ENCODE measurements around the gene ATXN1.

Gene ATXN1

DNA sequence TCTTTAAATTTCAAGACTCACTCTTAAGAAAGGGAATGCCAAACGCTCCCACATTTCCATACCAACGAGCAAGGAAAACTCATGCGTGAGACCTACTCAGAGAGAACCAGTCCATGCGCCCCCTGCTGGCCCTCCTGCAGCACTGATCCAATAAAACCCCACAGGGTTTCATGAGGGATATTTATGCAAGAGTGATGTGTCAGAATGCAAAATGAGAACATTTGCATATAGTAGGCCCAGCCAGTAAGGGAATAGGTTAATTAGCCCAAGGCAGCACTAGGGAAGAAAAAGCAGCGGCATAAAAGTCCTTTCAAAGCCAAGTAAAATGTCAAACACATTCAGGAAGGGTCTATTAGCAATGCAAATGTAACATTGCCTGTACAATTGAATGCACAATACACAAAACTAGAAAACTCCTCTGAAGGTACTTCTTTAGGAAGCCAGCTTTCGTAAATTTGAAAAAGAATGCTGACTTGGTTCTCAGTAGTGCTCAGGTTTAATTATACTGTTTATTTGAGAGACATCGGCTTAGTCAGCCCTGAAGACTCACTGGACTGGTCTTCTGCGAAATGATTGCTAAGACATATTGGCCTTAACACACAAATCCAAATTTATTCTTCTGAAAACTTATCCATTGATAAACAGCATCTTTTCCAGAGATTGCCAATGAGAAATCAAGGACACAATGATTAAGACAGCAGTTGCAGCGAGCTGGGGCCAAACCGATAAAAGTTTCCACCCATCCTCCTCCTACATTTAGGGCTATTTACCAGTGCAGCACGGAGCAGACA is 429.7 kb downstream of the ATXN1 start:
- peak; percentile 14 for DNase-seq (ENCODE audit: low read depth)

DNA sequence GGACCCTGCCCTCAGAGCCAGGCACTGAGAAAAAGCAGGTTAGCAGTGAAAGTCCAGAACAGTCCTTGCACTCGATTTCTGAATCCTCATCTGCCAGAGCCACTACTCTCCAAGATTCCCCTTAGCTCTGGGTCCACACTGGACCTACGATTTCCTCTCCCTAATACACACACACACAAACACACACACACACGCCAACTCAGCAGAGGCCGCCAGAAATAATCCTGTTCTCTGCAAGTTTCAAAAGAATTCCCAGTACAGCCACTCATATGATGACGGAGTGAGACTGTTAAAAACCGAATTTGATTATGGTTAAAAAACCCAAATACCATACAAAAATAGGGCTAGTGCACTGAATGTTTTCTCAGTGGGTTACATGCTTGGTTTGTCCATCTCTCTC is 432.0 kb downstream of the ATXN1 start:
- DNase-seq (ENCODE audit: low read depth) = no peak

DNA sequence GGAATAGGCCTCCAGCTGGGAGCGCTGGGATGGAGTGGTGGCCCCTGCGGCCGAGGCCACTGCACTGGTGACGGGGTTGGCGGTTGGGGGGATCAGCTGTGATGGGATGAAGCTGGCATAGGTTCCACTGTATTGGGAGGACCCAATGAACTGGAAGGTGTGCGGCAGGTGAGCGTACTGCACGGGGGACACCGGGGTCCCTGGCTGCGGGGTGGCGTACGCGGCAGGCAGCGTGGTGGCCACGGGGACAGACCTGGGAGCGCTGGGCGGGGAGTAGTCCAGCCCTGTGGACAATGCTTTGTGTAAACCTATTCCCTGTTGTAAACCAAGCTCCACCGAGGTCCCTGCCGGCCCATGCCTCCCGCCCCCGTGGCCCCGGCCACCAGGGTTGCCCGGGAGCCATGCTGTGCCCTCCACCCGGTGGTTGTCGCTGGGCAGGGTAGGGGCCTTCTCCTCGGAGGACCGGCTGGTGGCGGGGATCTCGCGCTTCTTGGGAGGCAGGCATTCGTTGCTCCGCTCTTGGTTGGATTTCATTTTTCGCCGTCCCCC is 433.4 kb downstream of the ATXN1 start:
- DNase-seq (ENCODE audit: low read depth) = no peak

DNA sequence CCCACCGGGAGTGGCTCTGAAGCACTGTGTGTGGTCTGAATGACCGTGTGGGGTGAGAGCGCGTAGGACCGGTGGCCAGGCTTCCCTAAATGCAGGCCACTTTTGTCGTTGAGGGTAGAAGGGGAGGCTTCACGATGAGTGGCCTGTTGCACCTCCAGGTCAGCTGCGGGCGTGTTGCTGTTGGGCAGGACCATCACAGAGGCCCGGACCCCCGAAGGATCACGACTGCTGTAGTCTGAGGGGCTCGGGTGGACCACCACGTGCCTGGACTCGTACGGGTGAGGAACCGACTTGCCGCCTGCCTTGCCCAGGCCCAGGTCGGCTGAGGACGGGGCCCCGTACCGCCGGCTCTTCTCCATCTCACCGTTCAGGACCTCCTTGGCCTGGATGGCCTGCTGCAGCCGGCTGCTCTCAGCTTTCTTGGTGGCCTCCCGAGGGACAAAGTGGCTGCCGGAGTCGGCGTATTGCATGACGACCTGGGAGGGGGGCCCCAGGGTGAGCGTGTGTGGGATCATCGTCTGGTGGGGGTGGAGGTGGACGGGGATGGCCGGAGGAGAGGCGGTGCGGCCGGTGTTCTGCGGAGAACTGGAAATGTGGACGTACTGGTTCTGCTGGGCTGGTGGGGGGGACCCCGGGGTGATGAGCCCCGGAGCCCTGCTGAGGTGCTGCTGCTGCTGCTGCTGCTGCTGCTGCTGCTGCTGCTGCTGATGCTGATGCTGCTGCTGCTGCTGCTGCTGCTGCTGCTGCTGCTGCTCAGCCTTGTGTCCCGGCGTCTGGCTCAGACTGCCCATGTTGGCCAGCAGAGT is 434.1 kb downstream of the ATXN1 start:
- DNase-seq (ENCODE audit: low read depth) = no peak

DNA sequence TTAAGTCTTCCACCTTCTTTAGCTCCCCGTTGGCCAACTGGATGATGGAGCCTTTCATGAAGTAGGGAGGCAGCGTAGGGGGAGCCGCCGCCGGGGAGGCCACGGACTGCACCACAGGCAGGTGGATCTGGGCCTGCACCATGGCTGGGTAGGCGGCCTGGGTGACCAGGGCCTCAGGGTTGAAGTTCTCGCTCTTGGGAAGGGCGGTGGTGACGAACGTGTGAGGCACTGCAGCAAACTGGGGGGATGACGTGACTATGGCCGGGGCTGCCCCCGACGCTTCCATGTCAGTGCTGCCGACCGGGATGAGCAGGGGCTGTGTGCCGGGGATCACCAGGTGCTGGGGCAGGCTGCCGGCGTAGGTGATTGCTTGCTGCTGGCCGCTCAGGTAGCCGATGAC is 434.7 kb downstream of the ATXN1 start:
- no peak for DNase-seq (ENCODE audit: low read depth)

DNA sequence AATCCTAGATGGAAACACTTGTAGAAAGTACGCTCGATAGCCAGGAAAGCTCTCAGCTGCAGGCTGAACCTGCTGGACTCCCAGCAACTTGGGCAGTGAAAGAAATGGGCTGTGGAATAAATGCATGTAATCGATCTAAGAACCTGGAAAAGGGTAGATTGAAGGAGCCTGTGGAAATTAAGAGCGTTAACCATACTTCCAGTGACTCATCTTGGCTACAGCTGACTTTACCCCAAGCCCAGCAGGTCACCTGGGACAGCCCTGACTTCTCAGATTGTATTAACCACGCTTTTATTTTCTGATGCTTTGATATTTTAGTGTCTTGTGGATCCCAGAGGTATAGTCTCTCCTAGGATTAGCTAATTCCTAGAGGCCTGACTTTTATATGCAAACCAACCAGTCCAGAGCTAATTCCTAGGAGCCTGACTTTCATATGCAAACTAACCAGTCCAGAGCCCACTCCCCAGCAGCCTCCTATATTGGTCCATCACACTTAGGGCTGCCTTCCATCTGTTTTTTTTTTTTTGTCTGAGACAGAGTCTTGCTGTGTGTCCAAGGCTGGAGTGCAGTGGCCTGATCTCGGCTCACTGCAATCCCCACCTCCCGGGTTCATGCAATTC is 436.5 kb downstream of the ATXN1 start:
- no peak for DNase-seq (ENCODE audit: low read depth)

DNA sequence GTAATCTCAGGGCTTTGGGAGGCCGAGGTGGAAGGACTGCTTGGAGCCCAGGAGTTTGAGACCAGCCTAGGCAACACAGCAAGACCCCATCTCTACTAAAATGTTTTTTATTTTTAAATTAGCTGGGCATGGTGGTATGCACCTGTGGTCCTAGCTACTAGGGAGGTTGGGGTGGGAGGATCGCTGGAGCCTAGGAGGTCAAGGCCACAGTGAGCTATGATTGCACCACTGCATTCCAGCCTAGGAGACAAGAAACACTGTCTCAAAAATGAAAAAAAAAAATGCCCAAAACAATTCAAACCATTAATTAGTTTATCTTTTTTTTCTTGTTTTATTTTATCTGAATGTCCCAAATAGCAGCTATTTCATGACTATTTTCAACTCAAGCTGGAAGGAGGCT is 437.1 kb downstream of the ATXN1 start:
- no peak for DNase-seq (ENCODE audit: low read depth)

DNA sequence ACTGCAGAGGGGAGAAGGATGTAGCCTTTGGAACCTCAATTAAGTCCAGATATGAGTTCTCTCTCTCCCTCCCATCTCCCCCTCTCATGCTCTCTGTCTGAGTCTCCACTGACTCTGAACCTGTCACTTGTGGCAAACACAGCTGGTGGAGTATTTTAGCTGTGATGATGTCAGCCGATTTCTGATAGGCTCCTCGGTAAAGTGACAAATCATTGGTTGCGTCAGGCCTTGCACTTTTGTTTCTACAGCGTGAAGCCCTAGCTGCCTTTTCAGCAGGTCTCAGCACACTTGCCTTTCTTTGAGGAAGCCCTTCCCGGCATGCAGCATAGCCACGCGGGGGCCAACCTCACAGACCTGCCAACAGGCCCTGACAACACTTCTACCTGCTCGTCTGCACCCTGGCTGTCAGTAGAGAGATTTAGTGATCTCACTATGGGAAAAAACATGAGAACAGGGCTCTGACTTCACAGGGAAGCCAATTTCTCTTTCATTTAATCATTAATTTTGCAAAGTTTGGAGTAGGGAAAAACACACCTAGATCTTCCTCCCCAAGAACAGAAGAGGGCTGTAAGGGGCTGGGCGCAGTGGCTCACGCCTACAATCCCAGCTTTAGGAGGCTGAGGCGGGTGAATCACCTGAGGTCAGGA is 438.5 kb downstream of the ATXN1 start:
- peak; percentile 64 for DNase-seq (ENCODE audit: low read depth)

DNA sequence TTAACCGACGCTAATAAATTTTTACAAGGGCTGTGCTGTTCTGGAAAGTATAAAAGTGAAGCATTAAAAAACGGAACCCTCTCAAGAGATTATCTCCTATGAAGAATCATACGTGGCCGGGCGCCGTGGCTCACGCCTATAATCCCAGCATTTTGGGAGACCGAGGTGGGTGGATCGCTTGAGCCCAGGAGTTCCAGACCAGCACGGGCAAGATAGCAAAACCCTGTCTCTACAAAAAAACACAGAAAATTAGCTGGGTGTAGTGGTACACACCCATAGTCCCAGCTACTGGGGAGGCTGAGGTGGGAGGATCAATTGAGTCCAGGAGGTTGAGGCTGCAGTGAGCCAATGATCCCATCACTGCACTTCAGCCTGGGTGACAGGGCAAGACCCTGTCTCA is 439.4 kb downstream of the ATXN1 start:
- DNase-seq (ENCODE audit: low read depth) = no peak

DNA sequence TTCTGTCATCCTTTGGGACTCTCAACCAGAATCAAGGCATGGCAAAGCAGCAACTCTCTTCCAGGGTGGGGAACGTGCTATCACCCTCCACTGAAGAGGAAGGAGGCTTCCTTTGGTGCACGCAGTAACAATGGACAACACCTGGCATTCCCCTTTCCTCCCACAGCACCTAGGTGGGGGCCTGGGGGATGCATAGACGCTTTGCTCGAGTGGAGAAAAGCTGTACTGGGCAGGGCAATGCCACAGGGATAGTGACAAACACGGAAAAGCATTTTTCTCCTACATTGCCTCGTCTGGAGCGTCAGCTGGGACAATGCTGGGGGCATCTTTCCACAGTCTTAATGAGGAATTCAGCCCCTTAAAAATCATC is 439.9 kb downstream of the ATXN1 start:
- no peak for DNase-seq (ENCODE audit: low read depth)

DNA sequence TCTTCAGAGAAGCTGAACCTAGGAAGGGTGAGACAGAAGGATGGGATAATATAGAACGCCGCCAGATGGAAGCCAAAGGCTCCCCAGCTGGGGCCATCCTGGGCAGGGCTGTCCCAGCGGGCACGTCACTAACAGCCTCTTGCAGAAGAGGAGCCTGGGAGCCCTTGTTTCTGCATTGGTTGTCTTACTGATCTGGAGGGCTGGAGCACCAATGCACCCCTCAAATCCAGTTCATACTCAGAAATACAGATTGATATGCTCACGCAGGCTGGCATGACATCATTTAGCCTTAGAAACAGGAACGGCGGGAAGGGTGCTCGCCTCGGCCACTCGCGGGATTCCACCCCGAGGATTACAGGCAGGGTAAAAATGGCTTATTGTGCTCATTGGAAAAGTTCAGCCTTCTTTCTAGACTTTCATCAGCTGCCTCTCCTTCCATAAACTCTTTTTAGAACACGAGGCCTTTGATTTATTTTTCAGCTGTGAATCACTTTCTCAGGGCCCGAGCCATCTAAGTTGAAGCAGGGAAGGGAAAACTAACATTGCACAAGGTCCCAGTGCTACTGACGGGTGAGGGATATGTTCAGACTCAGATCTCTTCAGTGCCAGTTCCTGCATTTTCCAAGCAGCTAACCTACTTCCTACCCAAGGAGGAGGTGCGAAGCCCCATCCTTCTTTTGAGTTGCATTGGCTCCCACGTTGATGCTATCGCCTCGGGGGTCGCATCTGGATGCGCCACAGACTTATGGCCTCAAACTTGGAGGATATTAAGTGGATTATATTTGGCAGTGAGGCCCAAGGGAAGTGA is 440.5 kb downstream of the ATXN1 start:
- no peak for DNase-seq (ENCODE audit: low read depth)

DNA sequence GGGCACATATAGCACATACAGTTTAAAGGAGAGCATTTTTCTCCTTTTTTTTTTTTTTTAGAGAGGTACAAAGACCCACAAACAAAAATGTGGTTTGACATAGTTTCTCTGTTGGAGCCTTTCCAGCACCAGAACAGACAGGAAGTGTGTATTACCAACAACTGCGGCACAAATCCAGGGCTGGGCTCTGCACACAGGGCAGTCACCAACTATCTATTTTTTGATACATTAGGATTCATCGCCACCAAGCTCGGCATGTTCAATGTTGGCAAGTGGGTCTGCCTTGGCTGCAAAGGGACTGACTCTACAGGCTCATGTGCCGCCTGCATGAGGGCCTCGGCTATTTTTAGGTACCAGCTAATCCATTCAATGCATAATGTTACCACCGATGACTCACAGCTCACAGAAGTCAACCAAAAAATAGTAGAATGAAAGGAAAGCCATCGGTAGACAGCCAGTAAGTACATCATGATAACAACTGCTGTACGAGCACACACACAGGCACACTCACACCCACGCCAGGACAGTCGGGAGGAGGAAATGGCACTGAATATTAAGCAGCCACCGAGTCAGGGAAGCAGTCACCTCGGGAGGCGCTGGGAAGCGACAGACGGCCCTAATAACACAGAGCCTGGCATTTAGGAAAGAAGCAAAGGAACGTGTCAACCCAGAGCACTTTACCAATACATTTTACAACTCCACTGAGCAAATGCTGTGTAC is 441.3 kb downstream of the ATXN1 start:
- peak; percentile 72 for DNase-seq (ENCODE audit: low read depth)

DNA sequence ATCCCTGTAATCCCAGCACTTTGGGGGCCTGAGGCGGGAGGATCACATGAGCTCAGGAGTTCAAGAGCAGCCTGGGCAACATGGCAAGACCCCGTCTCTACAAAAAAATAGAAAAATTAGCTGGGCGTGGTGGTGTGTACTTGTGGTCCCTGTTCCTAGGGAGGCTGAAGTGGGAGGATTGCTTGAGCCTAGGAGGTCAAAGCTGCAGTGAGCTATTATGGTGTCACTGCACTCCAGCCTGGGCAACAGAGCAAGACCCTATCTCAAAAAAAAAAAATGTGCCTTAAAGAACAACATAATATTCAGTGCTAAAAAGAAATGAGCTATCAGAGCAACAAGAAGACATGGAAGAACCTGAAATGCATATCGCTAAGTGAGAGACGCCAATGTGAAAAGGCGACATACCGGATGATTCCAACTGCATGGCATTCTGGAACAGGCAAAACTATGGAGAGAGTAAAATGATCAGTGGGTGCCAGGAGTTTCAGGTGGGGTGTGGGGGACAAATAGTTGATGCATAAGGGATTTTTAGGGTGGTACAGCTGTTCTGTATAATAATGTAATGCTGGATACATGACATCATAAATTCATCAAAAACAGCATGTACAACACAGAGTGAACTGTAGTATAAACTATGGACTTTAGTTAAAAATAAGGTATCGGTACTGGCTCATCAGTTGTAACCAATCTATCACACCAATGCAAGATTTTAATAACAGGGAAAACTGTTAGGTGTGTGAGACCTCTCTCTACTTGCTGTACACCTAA is 442.1 kb downstream of the ATXN1 start:
- no peak for DNase-seq (ENCODE audit: low read depth)

DNA sequence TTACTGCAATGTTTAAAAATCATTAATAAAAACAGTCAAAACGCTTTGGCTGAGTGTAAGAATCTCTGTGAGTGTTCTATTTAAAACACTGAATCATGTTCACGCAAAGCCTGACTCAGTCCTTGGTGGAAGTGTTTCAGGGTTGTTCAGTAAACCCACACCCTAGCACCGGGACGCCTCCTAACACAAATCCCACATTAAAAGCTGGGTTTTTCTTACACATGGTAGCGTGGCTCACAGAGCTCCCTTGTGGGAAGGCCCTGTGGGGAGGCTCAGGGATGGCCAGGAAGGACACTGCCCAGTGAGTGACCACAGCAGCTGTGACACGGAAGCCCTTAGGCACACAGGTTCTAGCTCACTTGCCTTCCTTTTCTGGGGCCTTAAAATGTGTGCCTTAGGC is 442.7 kb downstream of the ATXN1 start:
- no peak for DNase-seq (ENCODE audit: low read depth)

DNA sequence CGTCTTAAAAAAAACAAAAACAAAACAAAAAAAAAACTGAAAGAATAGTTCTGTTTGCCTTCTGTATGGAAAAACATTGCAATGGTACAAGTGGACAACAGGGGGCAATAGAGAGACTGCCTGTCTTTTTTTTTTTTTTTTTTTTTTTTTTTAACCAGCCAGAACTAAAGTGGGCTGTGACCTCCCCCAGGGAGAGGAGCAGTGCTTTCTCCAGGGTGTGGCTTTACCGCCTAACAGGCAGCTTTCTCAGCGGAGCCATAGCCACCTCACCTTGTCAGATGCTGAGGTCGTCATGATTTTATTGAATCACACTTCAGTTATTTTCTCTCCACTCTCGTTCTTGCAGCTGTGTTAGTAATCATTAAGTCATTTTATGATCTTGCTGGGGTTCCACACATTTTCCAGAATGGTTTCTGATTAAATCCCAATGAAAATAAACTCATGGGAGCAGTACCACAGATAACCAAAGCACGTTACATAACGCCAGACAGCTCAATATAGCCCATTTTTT is 444.5 kb downstream of the ATXN1 start:
- no peak for DNase-seq (ENCODE audit: low read depth)

DNA sequence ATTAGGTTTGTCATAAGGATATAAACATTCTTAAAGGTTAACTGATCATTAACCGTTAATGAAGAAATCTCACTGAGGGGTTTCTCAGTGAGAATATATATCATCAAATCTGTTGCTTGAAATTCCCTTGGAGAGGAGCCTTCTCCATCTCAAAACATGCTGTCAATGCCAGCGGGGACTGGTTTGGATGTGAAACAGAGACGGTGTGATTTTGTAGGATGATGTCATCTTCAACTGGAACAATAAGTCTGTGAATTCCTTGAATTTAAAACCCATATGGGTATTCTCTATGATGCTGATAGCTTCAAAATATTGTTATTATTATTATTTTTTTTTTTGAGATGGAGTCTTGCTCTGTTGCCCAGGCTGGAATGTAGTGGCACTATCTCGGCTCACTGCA is 447.0 kb downstream of the ATXN1 start:
- no peak for DNase-seq (ENCODE audit: low read depth)

DNA sequence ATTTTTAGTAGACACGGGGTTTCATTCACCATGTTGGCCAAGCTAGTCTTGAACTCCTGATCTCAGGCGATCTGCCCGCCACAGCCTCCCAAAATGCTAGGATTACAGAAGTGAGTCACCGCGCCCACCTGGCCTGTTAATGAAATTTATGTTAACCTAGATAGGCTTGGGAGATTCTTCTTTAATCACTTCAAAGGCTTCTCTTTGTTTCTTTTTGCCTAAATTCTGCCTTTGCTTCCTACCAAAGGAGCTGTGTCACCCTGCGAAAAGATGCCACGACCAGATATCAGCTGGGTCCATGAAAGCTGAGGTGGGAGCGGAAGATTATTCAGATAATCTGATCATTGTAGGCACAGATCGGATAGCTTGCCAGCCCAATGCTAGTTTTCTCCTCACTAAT is 447.5 kb downstream of the ATXN1 start:
- DNase-seq (ENCODE audit: low read depth) = no peak

DNA sequence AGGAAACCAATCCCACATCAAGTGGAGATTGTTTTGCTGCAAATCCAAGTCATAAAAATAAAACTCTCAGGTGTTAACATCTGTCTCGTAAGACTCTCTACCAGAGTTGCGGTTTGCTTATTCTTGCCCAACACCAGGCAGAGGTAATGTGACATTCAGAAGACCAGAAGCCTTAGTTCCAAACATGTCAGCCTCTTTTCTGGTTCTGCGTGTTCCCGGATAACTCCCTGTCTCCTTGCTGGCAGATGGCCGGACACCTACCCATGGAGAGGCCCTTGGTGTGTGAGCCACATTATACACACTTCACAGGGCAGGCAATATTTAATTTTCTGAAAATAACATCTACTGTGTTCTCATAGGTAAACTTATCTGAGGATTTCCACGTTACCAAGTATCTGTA is 449.5 kb downstream of the ATXN1 start:
- no peak for DNase-seq (ENCODE audit: low read depth)

DNA sequence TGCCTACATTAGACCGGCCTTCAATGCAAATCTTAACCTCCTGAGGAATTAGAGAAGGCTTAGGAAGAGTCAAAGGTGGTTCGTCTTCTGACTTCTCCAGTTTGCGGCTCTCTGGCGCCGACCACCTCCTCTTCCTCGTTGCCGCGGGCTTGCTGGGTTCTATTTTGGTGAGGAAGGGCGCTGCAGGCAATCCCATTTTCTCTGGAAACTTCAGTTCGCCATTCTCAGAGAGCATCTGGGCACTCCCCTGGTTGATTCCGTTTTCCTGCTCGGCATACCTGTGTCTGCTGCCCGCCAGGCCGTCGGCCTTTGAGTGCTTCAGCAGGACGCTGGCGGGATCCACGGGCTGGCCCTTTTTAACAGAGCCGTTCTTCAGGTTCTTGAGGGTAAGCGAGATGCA is 454.9 kb downstream of the ATXN1 start:
- DNase-seq (ENCODE audit: low read depth) = no peak

DNA sequence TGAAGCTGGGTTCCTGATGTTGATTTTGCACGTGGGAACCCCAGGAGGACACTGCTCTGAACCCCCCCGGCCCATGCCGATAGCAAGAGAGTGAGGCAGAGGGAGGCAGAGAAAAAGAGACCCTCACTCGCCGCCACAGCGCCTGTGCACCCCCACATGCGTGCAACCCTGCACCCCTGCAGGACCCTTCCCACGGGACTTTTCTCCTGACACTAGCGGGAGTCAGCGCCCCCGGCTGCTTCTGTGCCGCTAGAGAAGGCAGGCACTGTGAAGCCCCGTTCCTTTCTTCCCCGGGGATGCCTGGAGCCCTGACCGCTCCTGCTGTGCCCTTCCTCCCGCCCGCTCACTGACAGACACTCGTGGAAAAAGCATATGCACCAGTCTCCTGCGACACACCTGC is 455.5 kb downstream of the ATXN1 start:
- no peak for DNase-seq (ENCODE audit: low read depth)
